ENCODE data around the gene DOK6.

DOK6 gene

GRCh38 chr18:69691008-69691760 lies 290.5 kb downstream of the DOK6 start:
- DNase-seq (ENCODE audit: low read depth, low spot score) = no peak
- H3K9ac ChIP-seq (ENCODE audit: insufficient read length) = no peak overlapping the region
- H3K27ac ChIP-seq = no peak overlapping the region
- no peak for TF ChIP-seq FOXP2 (optimal IDR thresholded peaks at IDR 0.05; ENCODE audit: control extremely low read depth, extremely low read length, insufficient read depth)
- no peak for TF ChIP-seq POLR2AphosphoS5 (IDR thresholded peaks at IDR 0.05; ENCODE audit: borderline replicate concordance, low read depth, low read length)
- TF ChIP-seq EZH2 (IDR thresholded peaks at IDR 0.05) = no peak
- H3K4me3 ChIP-seq = no peak overlapping the region
- H3K36me3 ChIP-seq (ENCODE audit: insufficient read depth, low read length) = no peaks in the 10 kb centered on the region
- H3K9me3 ChIP-seq (ENCODE audit: low read depth, low read length) = no peaks in the 10 kb centered on the region

- no peak for TF ChIP-seq FOXP2 (optimal IDR thresholded peaks at IDR 0.05; ENCODE audit: control extremely low read depth, extremely low read length, insufficient read depth)
- no peak for TF ChIP-seq POLR2AphosphoS5 (IDR thresholded peaks at IDR 0.05; ENCODE audit: borderline replicate concordance, low read depth, low read length)
- TF ChIP-seq EZH2 (IDR thresholded peaks at IDR 0.05) = no peak
- no peak overlapping the region for H3K4me3 ChIP-seq
- no peaks in the 10 kb centered on the region for H3K36me3 ChIP-seq (ENCODE audit: insufficient read depth, low read length)
- no peaks in the 10 kb centered on the region for H3K9me3 ChIP-seq (ENCODE audit: low read depth, low read length)
- no peak overlapping the region for H3K9ac ChIP-seq (ENCODE audit: insufficient read length)
- DNase-seq (ENCODE audit: low read depth, low spot score) = no peak
- H3K27ac ChIP-seq = no peak overlapping the region
These were observed 296.4 kb downstream of the DOK6 start for GRCh38 chr18:69697069-69697468.

- Histone ChIP-seq H3K4me3 (no peak overlapping the region), H3K27ac (no peak overlapping the region), H3K9ac (ENCODE audit: insufficient read length) (no peak overlapping the region), H3K36me3 (ENCODE audit: insufficient read depth, low read length) (no peaks in the 10 kb centered on the region), H3K9me3 (ENCODE audit: low read depth, low read length) (no peaks in the 10 kb centered on the region)
- DNase-seq (ENCODE audit: low read depth, low spot score) = no peak
- TF ChIP-seq EZH2 (IDR thresholded peaks at IDR 0.05) = no peak
- no peak for TF ChIP-seq POLR2AphosphoS5 (IDR thresholded peaks at IDR 0.05; ENCODE audit: borderline replicate concordance, low read depth, low read length)
- TF ChIP-seq FOXP2 (optimal IDR thresholded peaks at IDR 0.05; ENCODE audit: control extremely low read depth, extremely low read length, insufficient read depth) = no peak
These were observed 297.0 kb downstream of the DOK6 start for GRCh38 chr18:69697689-69698088.

GRCh38 chr18:69701305-69701704 lies 300.6 kb downstream of the DOK6 start:
- Histone ChIP-seq H3K36me3 (ENCODE audit: insufficient read depth, low read length) (no peaks in the 10 kb centered on the region), H3K9me3 (ENCODE audit: low read depth, low read length) (no peaks in the 10 kb centered on the region), H3K9ac (ENCODE audit: insufficient read length) (no peak overlapping the region), H3K4me3 (no peak overlapping the region), H3K27ac (no peak overlapping the region)
- DNase-seq (ENCODE audit: low read depth, low spot score) = no peak
- no peak for TF ChIP-seq POLR2AphosphoS5 (IDR thresholded peaks at IDR 0.05; ENCODE audit: borderline replicate concordance, low read depth, low read length)
- no peak for TF ChIP-seq FOXP2 (optimal IDR thresholded peaks at IDR 0.05; ENCODE audit: control extremely low read depth, extremely low read length, insufficient read depth)
- no peak for TF ChIP-seq EZH2 (IDR thresholded peaks at IDR 0.05)

- Histone ChIP-seq H3K36me3 (ENCODE audit: insufficient read depth, low read length) (no peaks in the 10 kb centered on the region), H3K27ac (no peak overlapping the region), H3K4me3 (no peak overlapping the region), H3K9me3 (ENCODE audit: low read depth, low read length) (no peaks in the 10 kb centered on the region), H3K9ac (ENCODE audit: insufficient read length) (no peak overlapping the region)
- TF ChIP-seq POLR2AphosphoS5 (IDR thresholded peaks at IDR 0.05; ENCODE audit: borderline replicate concordance, low read depth, low read length) = no peak
- no peak for TF ChIP-seq EZH2 (IDR thresholded peaks at IDR 0.05)
- TF ChIP-seq FOXP2 (optimal IDR thresholded peaks at IDR 0.05; ENCODE audit: control extremely low read depth, extremely low read length, insufficient read depth) = no peak
- DNase-seq (ENCODE audit: low read depth, low spot score) = no peak
These were observed 302.8 kb downstream of the DOK6 start for GRCh38 chr18:69703461-69703860.

GRCh38 chr18:69705987-69706386 lies 305.3 kb downstream of the DOK6 start:
- no peak for DNase-seq (ENCODE audit: low read depth, low spot score)
- H3K36me3 ChIP-seq (ENCODE audit: insufficient read depth, low read length) = no peaks in the 10 kb centered on the region
- H3K9me3 ChIP-seq (ENCODE audit: low read depth, low read length) = no peaks in the 10 kb centered on the region
- no peak overlapping the region for H3K27ac ChIP-seq
- H3K4me3 ChIP-seq = no peak overlapping the region
- TF ChIP-seq EZH2 (IDR thresholded peaks at IDR 0.05) = no peak
- TF ChIP-seq FOXP2 (optimal IDR thresholded peaks at IDR 0.05; ENCODE audit: control extremely low read depth, extremely low read length, insufficient read depth) = no peak
- TF ChIP-seq POLR2AphosphoS5 (IDR thresholded peaks at IDR 0.05; ENCODE audit: borderline replicate concordance, low read depth, low read length) = no peak
- no peak overlapping the region for H3K9ac ChIP-seq (ENCODE audit: insufficient read length)

- no peak overlapping the region for H3K4me3 ChIP-seq
- no peak for DNase-seq (ENCODE audit: low read depth, low spot score)
- H3K36me3 ChIP-seq (ENCODE audit: insufficient read depth, low read length) = no peaks in the 10 kb centered on the region
- TF ChIP-seq EZH2 (IDR thresholded peaks at IDR 0.05) (no peak), POLR2AphosphoS5 (IDR thresholded peaks at IDR 0.05; ENCODE audit: borderline replicate concordance, low read depth, low read length) (no peak), FOXP2 (optimal IDR thresholded peaks at IDR 0.05; ENCODE audit: control extremely low read depth, extremely low read length, insufficient read depth) (no peak)
- H3K9me3 ChIP-seq (ENCODE audit: low read depth, low read length) = no peaks in the 10 kb centered on the region
- no peak overlapping the region for H3K27ac ChIP-seq
- no peak overlapping the region for H3K9ac ChIP-seq (ENCODE audit: insufficient read length)
These were observed 308.2 kb downstream of the DOK6 start for GRCh38 chr18:69708844-69709243.

- TF ChIP-seq EZH2 (IDR thresholded peaks at IDR 0.05) (no peak), FOXP2 (optimal IDR thresholded peaks at IDR 0.05; ENCODE audit: control extremely low read depth, extremely low read length, insufficient read depth) (no peak), POLR2AphosphoS5 (IDR thresholded peaks at IDR 0.05; ENCODE audit: borderline replicate concordance, low read depth, low read length) (no peak)
- Histone ChIP-seq H3K36me3 (ENCODE audit: insufficient read depth, low read length) (no peaks in the 10 kb centered on the region), H3K9me3 (ENCODE audit: low read depth, low read length) (no peaks in the 10 kb centered on the region), H3K4me3 (no peak overlapping the region), H3K9ac (ENCODE audit: insufficient read length) (no peak overlapping the region), H3K27ac (no peak overlapping the region)
- DNase-seq (ENCODE audit: low read depth, low spot score) = no peak
These were observed 314.6 kb downstream of the DOK6 start for GRCh38 chr18:69715191-69715795.
